Activated CD4-positive, alpha-beta T cell treated with anti-CD3 and anti-CD28 coated beads, Interleukin-2, amount 50 U/mL, for 4 hours (primary cell): Measurements from ENCODE around the gene ISM1.

Experiments used
- DNase-seq, 2 experiments: peaks; one replicate each; pipeline ENCODE4 v3.0.0-alpha.2; 2020

Gene ISM1

DNA sequence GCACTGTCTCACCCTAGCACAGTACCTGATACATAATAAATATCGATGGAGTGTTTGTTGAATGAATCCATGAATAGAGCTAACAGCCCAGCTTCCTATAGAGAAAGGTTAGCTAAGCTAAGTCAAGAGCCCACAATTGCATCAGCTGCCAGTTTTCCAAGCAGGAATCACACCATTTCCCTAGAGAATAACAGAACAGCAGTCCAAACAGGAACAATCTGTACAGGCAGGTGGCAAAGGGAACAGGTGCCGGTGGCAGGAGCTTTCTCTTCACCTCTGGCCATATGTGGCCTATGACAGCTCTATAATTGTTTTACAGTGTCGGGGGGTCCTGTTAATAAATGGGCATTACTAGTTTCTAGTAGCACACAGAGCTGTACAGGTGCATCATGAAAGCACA is 38.8 kb downstream of the ISM1 start:
- DNase-seq: no peak

GRCh38 chr20:13260650-13261279 is 39.7 kb downstream of the ISM1 start:
- DNase-seq: no peak

- peak; percentile 69 to 70 for DNase-seq
Measured at GRCh38 chr20:13261460-13262301, 40.6 kb downstream of the ISM1 start.

DNA sequence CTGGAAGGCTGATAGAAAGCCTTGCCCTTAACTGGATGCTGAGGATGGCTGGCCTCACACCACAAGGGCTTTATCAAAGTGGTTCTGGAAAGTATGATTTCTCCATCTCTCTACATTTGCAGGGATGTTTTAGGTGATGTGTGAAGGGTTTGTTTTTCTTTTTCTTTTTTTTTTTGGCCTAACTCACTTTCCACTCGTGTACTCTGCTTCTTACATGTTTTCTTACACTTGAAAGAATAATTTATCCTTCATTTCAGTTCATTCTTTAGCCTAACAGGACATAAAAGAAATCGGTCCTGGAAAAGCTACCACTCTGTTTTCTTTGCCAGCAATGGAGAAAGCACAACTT is 41.2 kb downstream of the ISM1 start:
- DNase-seq: no peak

DNA sequence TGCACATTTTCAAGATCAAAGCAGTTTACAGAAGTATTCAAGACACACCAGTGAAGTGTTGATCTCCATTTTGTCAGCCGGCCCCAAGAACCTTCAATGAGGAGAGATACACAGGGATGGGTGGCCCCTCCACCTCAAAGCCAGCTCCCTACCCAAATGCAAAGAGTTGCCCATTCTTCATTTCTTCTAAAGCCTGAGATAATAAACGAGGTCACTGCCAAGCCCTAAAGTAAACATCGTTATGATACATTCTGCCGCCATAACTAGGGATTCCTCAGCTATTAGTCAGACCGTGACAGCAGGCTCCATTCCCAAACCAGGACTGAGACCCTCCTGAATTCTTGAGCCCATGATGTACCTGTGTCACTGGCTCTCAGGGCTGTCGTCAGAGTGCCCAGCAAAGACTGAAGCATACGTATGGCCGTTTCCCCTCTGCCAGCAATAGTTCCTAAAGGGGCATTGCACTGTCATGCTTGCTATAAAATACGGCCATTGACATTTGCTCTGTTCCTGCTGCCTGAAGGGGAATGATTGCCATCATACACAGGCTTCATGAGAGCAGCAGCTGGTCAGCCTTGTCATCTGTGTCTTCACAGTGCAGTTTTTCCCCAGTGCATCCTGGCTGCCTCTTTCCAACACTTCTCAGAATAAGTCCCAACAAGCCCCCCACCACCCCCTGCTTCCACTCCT is 41.7 kb downstream of the ISM1 start:
- no peak for DNase-seq

GRCh38 chr20:13263451-13263850 is 42.4 kb downstream of the ISM1 start:
- DNase-seq: no peak

- DNase-seq: no peak
Measured at GRCh38 chr20:13264907-13265306, 43.8 kb downstream of the ISM1 start.

DNA sequence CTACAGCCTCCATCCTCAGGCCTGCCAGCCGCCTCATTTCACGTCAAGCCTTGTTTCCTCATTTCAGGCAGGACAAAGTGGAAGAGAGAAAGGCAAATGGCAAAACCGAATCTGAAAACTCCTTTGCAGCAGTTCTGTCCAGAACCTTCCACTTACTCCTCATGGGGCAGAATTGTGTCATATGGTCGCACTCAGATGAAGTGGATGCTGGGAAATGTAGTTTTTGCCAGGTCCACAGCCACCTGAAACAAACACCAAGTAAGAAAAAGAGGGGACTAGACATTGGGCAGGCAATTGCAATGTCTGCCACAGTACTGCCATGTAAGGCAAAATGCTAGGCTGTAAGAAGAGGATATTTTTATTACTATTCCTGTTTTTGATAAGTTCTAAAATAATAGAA is 44.9 kb downstream of the ISM1 start:
- no peak for DNase-seq

GRCh38 chr20:13267231-13267630 is 46.2 kb downstream of the ISM1 start:
- DNase-seq: no peak

DNA sequence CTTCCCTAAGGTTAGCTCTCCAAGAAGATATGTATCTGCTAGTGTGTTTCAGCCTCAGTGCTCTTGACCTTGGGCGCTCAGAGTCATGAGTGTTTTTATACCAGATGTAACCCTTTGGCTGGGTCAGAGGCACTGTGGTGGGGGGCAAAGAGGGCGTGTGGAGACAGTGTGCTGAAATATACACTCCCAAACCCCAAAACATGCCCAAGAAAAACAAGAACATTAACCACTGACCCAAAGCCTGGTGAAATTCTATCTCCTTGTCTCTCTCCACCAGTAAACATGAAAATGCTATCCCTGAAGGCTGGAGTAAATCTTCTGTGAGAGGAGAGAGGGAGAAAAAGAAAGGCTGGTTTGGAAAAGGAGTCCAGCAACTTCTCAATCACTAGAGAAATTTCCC is 47.9 kb downstream of the ISM1 start:
- DNase-seq: no peak

DNA sequence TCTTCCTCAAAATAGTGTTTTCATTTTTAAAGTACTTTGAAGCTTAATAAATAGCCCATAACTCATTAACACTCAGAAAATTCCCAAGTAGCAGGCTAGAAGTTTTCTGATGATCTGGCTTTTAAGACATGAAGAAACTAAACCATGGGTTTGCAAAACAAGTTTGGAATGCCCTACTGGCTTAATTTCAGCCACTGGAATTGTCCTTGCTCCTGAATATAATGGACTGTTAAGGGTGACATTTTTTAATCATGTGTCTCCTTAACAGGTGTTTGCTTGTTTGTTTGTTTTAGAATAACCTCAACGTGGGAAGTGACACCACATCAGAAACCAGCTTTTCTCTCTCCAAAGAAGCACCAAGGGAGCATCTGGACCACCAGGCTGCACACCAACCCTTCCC is 49.1 kb downstream of the ISM1 start:
- no peak for DNase-seq

GRCh38 chr20:13271098-13271497 is 50.0 kb downstream of the ISM1 start:
- DNase-seq: no peak

DNA sequence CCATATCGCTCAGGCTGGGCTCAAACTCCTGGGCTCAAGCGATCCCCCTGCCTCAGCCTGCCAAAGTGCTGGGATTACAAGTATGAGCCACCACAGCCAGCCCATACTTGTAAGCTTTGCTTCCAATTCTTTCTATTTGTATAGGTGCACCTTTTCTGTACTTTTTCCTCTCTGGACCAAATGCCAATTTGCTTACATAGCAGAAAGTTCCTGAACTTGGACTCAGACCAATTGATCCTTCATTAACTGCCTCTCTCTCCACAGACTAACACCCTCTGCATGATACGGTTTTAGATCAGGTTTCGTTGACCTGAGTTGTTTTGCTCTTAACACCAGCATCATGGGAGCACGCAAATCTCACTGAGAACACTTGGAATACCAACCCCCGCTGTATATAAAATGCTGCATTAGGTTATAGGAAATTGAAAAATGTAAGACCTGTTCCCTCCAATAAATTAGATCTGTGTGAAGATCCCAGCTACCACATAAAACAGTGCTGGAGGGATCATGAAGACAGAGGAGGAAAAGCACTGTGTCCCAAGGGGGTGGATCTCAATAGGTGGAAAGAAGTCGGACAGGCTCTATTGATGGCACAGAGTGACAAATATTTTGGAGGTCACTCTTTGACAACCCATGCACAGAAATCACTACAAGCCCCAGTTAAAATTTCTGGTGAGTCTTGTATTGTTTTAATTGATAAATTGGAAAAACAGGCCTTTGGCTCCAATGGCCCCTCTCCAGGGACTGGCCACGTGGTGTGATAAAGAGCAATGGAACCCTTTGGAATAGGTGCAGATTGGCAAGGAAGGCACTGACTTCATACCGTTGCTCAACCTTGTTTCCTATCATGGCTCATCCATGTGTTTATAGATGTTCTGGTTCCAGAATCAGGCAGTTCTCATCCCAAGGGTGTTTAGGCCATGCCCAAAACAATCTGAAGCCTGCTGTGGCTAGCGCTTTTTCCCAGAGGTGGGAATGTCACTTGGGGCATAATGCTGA is 51.2 kb downstream of the ISM1 start:
- DNase-seq: no peak

DNA sequence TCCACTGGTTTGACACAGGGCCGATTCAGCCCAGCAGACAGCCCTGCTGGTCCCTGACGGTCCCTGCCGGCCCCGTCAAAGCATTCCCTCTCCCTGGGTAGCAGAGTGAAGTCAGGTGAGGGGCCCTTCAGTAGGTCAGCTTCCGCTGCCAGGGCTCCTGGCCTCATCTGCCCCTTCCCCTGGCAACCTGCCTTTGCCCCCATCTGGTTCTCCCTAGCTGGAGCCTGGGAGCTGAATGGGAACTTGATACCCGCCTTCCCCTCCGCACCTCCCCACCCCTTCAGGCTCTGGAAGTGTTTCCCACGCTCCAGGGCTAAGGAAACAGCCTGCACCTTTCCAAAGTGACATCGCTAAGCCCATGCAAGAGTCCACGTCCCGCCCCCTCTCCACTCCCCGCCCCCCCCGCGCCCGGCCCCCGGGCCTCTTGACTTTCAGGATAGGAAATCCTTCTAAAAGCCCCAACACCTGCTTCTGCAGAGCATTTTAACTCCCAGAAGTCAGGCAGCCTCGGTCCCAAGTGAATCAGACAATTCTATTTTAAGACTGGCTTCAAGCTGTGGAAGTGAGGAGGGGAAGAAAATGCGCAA is 53.3 kb downstream of the ISM1 start:
- DNase-seq: no peak

- no peak for DNase-seq
Measured at GRCh38 chr20:13276945-13277541, 56.0 kb downstream of the ISM1 start.

DNA sequence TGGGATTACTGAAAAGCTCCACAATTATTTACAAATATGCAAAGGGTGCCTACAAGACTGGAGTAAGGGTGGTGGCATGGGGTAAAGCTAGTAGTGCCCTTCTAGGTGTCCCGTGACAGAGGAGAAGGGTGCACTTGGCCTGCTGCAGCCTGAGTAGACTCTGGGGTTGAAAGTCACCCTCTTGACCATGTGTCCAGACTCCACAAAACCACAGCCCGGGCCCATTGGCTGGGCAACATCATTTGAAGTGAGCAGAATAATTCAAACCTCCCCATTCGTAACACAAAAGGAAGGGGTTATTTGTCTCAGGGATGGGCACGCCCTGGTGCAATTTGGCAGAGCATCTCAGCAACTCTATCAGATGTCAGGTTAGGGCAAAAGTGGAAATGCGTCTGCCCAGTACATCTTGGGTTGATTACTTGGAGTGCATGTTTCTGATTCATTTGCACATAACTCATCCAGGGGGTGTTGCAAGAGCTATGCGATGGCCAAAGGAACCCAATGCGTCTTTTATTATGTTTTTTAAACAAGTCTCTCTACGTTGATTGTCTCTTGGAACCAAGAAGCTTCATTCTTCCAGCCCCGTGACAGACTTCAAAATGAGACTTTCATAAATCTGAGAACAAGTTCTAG is 56.7 kb downstream of the ISM1 start:
- no peak for DNase-seq

GRCh38 chr20:13278812-13279570 is 57.9 kb downstream of the ISM1 start:
- DNase-seq: no peak

DNA sequence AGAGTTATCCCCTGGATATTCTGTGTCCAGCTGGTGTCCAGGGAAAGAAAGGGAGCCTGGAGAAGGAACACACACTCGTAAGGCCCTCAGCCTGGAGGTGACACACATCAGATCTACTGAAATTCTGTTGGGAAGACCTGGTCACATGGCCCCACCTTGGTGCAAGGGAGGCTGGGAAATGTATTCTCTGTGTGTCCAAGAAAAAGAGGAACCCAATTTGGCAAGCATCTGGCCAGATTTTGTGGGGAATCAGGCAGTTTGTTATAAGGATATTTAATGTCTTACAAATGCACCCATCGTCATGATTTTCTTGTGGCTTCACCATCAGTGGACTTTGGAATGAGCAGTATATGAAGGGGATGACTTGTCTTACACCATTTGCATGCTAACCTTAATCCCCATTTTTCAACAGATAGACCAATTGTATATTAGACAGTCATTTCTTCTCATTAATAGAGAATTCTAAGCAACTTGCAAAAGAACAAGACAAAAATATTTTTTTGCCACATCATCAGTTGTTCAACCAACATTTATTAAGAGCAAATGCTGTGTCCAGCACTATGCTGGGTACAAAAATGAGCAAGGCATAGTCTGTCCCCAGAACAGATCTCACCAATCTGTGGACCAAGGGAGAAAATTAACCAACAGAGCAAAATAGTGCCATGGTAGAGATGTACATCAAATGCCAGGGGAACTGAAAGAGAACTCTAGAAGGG is 59.7 kb downstream of the ISM1 start:
- no peak for DNase-seq

DNA sequence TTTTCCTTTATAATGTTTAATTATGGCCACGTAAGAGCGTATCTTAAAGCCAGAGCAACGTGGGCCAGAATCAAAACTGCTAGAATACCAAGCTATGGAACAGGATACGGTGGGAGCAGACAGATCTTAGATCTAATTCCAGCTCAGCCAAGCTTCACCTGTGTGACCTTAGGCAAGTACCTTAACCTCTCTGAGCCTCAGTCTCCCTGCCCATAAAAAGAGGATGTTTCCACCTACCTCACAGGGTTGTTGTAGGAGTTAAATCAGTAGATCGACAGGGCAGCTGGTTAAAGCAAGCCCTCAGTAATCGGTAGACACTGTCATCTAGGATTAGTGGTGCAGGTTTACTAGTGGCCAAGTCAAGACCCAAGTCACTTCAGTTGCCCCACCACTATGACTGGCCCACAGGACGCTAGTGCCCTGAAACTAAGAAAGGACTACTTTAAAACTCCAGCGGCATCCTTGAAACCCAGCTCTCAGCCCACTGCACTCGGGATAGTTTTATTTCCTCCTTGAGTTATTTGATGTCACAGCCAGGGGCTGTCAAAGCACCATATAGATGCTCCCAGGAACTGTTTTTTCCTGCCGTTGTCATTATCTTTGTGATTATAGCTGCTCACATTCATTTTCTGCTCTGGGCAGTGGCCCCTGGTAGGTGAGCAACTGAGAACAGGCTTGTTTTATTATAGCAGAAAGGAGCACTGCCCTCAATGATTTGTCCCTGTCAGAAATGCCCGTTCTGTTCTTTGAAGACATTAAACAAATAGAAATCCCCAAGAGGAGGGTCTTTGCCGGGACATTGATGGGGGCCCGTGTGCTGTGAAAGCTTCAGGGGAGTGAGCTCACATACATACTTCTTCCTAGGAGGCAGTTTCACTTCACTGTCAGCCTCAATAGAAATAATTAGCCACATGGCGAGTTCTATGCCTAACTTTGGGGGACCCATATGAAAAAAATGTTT is 63.1 kb downstream of the ISM1 start:
- no peak for DNase-seq
